H9 (cell line): ENCODE results near the gene VLDLR. TPM values are rescaled to one million over a fixed set of nuclear protein-coding genes. Genes with fewer than 3 reads are reported as not detected.

Source experiments
- DNase-seq: peaks from one replicate; pipeline ENCODE4 v3.0.0-alpha.2; 2017
- H2AFZ ChIP-seq: one replicate; pipeline ENCODE4 v1.6.1; 2013; ENCODE audit warnings: mild to moderate bottlenecking, low read length, control low read depth, moderate library complexity
- H2AK5ac ChIP-seq: 2 replicates; pipeline ENCODE4 v1.6.1; 2013; ENCODE audit warnings: low read length, control low read depth, mixed read lengths; ENCODE audit not compliant: insufficient read length
- H2BK120ac ChIP-seq: one replicate; pipeline ENCODE4 v1.6.1; 2013; ENCODE audit warnings: low read depth, mild to moderate bottlenecking, low read length, control low read depth, inconsistent platforms; ENCODE audit not compliant: poor library complexity, severe bottlenecking
- H2BK12ac ChIP-seq: 2 replicates; pipeline ENCODE4 v1.6.1; 2013; ENCODE audit warnings: low read length, control low read depth, mixed read lengths, low read depth; ENCODE audit not compliant: insufficient read length
- H2BK15ac ChIP-seq: 2 replicates; pipeline ENCODE4 v1.6.1; 2013; ENCODE audit warnings: low read depth, low read length, control low read depth
- H2BK20ac ChIP-seq: one replicate; pipeline ENCODE4 v1.6.1; 2013; ENCODE audit warnings: low read depth, mild to moderate bottlenecking, low read length, control low read depth, inconsistent platforms; ENCODE audit not compliant: poor library complexity, severe bottlenecking
- H2BK5ac ChIP-seq: 2 replicates; pipeline ENCODE4 v1.6.1; 2013; ENCODE audit warnings: low read length, control low read depth, mixed read lengths; ENCODE audit not compliant: insufficient read length
- H3K14ac ChIP-seq: 2 replicates; pipeline ENCODE4 v1.6.1; 2013; ENCODE audit warnings: low read length, control low read depth; ENCODE audit not compliant: insufficient read depth
- H3K18ac ChIP-seq: 2 replicates; pipeline ENCODE4 v1.6.1; 2013; ENCODE audit warnings: low read depth, mild to moderate bottlenecking, mixed read lengths, low read length, control low read depth; ENCODE audit not compliant: insufficient read length
- H3K23ac ChIP-seq: 2 replicates; pipeline ENCODE4 v1.6.1; 2013; ENCODE audit warnings: low read length, control low read depth, mixed read lengths, low read depth; ENCODE audit not compliant: insufficient read length
- H3K23me2 ChIP-seq: 2 replicates; pipeline ENCODE4 v1.6.1; 2013; ENCODE audit warnings: low read depth, mild to moderate bottlenecking, mixed read lengths, low read length, control low read depth; ENCODE audit not compliant: insufficient read length, poor library complexity, severe bottlenecking
- H3K27ac ChIP-seq: 2 replicates; pipeline ENCODE4 v1.5.1; 2013; ENCODE audit warnings: low read length, control low read depth, mixed read lengths, low read depth; ENCODE audit not compliant: insufficient read length
- H3K27me3 ChIP-seq: 2 replicates; pipeline ENCODE4 v1.6.1; 2013; ENCODE audit warnings: low read length, control low read depth, inconsistent platforms; ENCODE audit not compliant: insufficient read depth
- H3K4ac ChIP-seq: 2 replicates; pipeline ENCODE4 v1.6.1; 2013; ENCODE audit warnings: low read depth, mild to moderate bottlenecking, control low read depth, inconsistent platforms, low read length, moderate library complexity
- H3K4me1 ChIP-seq: 2 replicates; pipeline ENCODE4 v1.6.1; 2013; ENCODE audit warnings: low read length, control low read depth, inconsistent platforms; ENCODE audit not compliant: insufficient read depth
- H3K4me2 ChIP-seq: 2 replicates; pipeline ENCODE4 v1.6.1; 2013; ENCODE audit warnings: low read length, control low read depth, mixed read lengths; ENCODE audit not compliant: insufficient read length, insufficient read depth
- H3K56ac ChIP-seq: 2 replicates; pipeline ENCODE4 v1.6.1; 2013; ENCODE audit warnings: low read depth, mild to moderate bottlenecking, mixed read lengths, low read length, control low read depth; ENCODE audit not compliant: insufficient read length
- H3K79me1 ChIP-seq: 2 replicates; pipeline ENCODE4 v1.6.1; 2013; ENCODE audit warnings: low read depth, mild to moderate bottlenecking, moderate library complexity, low read length, control low read depth, inconsistent platforms; ENCODE audit not compliant: insufficient read depth, poor library complexity, severe bottlenecking
- H3K79me2 ChIP-seq: 2 replicates; pipeline ENCODE4 v1.6.1; 2013; ENCODE audit warnings: low read length, control low read depth, inconsistent platforms; ENCODE audit not compliant: insufficient read depth
- H3K9ac ChIP-seq: 2 replicates; pipeline ENCODE4 v1.6.1; 2013; ENCODE audit warnings: low read length, control low read depth, mixed read lengths; ENCODE audit not compliant: insufficient read length; ENCODE audit errors: extremely low read depth
- H3K9me3 ChIP-seq: one replicate; pipeline ENCODE4 v1.6.1; 2013; ENCODE audit warnings: low read depth, low read length, inconsistent platforms; ENCODE audit not compliant: control insufficient read depth
- H3T11ph ChIP-seq: one replicate; pipeline ENCODE4 v1.6.1; 2013; ENCODE audit warnings: mild to moderate bottlenecking, low read length, control low read depth, inconsistent platforms
- H4K20me1 ChIP-seq: one replicate; pipeline ENCODE4 v1.6.1; 2013; ENCODE audit not compliant: control insufficient read depth, insufficient read length, insufficient read depth
- H4K5ac ChIP-seq: 2 replicates; pipeline ENCODE4 v1.6.1; 2013; ENCODE audit warnings: low read depth, mild to moderate bottlenecking, mixed read lengths, low read length, control low read depth; ENCODE audit not compliant: insufficient read length
- H4K8ac ChIP-seq: replicated peaks from 2 replicates; pipeline ENCODE4 v1.6.1; 2013; ENCODE audit warnings: low read length, control low read depth, mixed read lengths, low read depth; ENCODE audit not compliant: insufficient read length
- H4K91ac ChIP-seq: 2 replicates; pipeline ENCODE4 v1.6.1; 2013; ENCODE audit warnings: low read depth, mild to moderate bottlenecking, moderate library complexity, mixed read lengths, low read length, control low read depth; ENCODE audit not compliant: insufficient read length
- H3K27ac Mint-ChIP-seq, 3 experiments: 2 replicates in 2 of 3; 3 replicates in 1 of 3; pipeline ENCODE4 v1.8.0; 2020 to 2021; ENCODE audit warnings: mixed read lengths in 3 of 3, mild to moderate bottlenecking in 1 of 3, moderate library complexity in 1 of 3
- H3K27me3 Mint-ChIP-seq: 2 replicates; pipeline ENCODE4 v1.8.0; 2021; ENCODE audit warnings: low read depth, mild to moderate bottlenecking, moderate library complexity, mixed read lengths
- H3K36me3 Mint-ChIP-seq, 3 experiments: 2 replicates in 2 of 3; 3 replicates in 1 of 3; pipeline ENCODE4 v1.8.0; 2020 to 2021; ENCODE audit warnings: low read depth in 3 of 3, mixed read lengths in 3 of 3; ENCODE audit not compliant: insufficient read depth in 1 of 3
- H3K4me1 Mint-ChIP-seq, 2 experiments: 2 replicates each; pipeline ENCODE4 v1.8.0; 2020; ENCODE audit warnings: mixed read lengths in 2 of 2
- H3K4me3 Mint-ChIP-seq, 2 experiments: 2 replicates in 1 of 2; 3 replicates in 1 of 2; pipeline ENCODE4 v1.8.0; 2020 to 2021; ENCODE audit warnings: mild to moderate bottlenecking in 2 of 2, mixed read lengths in 2 of 2, moderate library complexity in 1 of 2
- H3K9me3 Mint-ChIP-seq, 2 experiments: 2 replicates in 1 of 2; 3 replicates in 1 of 2; pipeline ENCODE4 v1.8.0; 2020; ENCODE audit warnings: mild to moderate bottlenecking in 2 of 2, mixed read lengths in 2 of 2, moderate library complexity in 1 of 2
- WGBS: extraction: QIAGEN DNeasy Blood & Tissue Kit; methylation state at CpG from one replicate; pipeline ENCODE4 v1.1.7; 2013; ENCODE audit warnings: missing lambda C conversion rate, low lambda C conversion rate, mixed read lengths; ENCODE audit not compliant: insufficient read length; ENCODE audit errors: extremely low coverage; 5-methylcytosine and 5-hydroxymethylcytosine counted together
- total RNA-seq: library from RNA; stranded (reverse); gene quantifications from 2 replicates; pipeline ENCODE4 v1.2.1, GENCODE V29; 2021
- TF ChIP-seq, protein P1 (sequence below): fragments of 200-600 bp; sonication (generic); conservative IDR thresholded peaks from 3 replicates; pipeline ENCODE4 v1.8.0; 2021; ENCODE audit warnings: antibody characterized with exemption, mild to moderate bottlenecking

Gene VLDLR
- total RNA-seq, 1 experiment from 2014 or later: 19.1 TPM

DNA sequence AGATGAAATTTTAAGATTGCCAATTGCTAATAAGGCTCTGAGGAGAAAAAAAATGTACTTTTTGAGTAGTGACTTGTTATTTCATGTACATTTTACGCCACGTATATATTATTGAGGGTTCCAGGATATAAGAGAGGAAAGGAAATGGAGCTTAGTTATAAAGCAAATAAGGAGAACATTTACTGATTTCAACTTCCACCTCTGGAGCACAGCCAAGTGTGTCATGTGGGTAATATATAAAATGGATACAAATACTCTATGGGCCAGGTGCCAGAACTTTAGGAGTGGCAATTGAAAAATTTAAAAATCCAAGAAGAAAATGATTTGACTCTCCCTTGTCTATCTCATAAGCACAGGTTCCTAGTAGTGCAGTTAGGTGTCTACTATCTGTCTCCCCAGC is 45.0 kb upstream of the VLDLR start:
- Histone ChIP-seq H4K91ac (no peak overlapping the region), H3K23ac (no peak overlapping the region), H3K4me2 (no peak overlapping the region), H2AFZ (no peak overlapping the region), H2BK120ac (no peak overlapping the region), H3K23me2 (no peaks in the 10 kb centered on the region), H3K14ac (no peak overlapping the region), H3K9ac (no peak overlapping the region), H3K9me3 (no peaks in the 10 kb centered on the region), H3T11ph (no peak overlapping the region), H4K5ac (no peak overlapping the region), H3K4ac (no peak overlapping the region), H3K18ac (no peak overlapping the region), H3K27ac (no peak overlapping the region), H3K79me1 (no peaks in the 10 kb centered on the region), H2AK5ac (no peak overlapping the region), H3K27me3 (no peaks in the 10 kb centered on the region), H2BK5ac (no peak overlapping the region), H3K4me1 (no peaks in the 10 kb centered on the region), H4K8ac (no peak overlapping the region), H3K79me2 (no peaks in the 10 kb centered on the region), H2BK12ac (no peak overlapping the region), H2BK20ac (no peak overlapping the region), H3K56ac (no peak overlapping the region), H2BK15ac (no peak overlapping the region), H4K20me1 (no peaks in the 10 kb centered on the region)
- no peak overlapping the region for H3K4me3 Mint-ChIP-seq
- TF ChIP-seq, protein P1, sequence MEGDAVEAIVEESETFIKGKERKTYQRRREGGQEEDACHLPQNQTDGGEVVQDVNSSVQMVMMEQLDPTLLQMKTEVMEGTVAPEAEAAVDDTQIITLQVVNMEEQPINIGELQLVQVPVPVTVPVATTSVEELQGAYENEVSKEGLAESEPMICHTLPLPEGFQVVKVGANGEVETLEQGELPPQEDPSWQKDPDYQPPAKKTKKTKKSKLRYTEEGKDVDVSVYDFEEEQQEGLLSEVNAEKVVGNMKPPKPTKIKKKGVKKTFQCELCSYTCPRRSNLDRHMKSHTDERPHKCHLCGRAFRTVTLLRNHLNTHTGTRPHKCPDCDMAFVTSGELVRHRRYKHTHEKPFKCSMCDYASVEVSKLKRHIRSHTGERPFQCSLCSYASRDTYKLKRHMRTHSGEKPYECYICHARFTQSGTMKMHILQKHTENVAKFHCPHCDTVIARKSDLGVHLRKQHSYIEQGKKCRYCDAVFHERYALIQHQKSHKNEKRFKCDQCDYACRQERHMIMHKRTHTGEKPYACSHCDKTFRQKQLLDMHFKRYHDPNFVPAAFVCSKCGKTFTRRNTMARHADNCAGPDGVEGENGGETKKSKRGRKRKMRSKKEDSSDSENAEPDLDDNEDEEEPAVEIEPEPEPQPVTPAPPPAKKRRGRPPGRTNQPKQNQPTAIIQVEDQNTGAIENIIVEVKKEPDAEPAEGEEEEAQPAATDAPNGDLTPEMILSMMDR: no peak
- DNase-seq: no peak
- no peaks in the 10 kb centered on the region for H3K4me1 Mint-ChIP-seq
- WGBS: no CpG with 5 or more reads among the region's 2 CpGs
- H3K9me3 Mint-ChIP-seq: no peaks in the 10 kb centered on the region
- H3K36me3 Mint-ChIP-seq: no peaks in the 10 kb centered on the region
- H3K27me3 Mint-ChIP-seq: no peaks in the 10 kb centered on the region
- no peak overlapping the region for H3K27ac Mint-ChIP-seq
